ENCODE data around the gene PTAR1. TPM values are rescaled to one million over a fixed set of nuclear protein-coding genes. Genes with fewer than 3 reads are reported as not detected.

PTAR1 gene
- total RNA-seq, 1 donor: 66.6 TPM

DNA sequence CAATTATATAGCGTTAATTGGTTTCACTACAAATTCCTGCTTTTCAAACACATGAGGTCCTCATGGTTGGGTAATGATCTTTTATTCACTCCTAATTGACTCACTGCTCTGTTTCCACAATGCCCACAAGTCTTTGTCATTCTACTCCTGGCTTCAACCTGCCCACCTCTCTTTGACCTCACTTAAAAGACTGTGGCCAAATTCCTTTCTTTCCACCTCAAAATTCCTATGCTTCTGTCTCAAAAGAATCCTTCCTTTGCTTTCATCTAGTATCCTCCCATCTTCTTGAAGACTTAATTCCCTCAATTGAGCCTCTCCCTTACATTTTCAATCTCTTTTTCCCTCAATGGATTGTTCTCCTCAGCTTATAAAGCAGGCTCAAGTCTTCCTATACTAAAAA is 92.5 kb downstream of the PTAR1 start:
- Histone ChIP-seq H3K79me2 (ENCODE audit: insufficient read depth, low read length) (peaks cover 3% of the 10 kb centered on the region), H4K20me1 (ENCODE audit: insufficient read depth, low read length) (no peaks in the 10 kb centered on the region), H3K27ac (ENCODE audit: low read depth, low read length) (no peak overlapping the region), H3K36me3 (ENCODE audit: insufficient read depth, low read length) (no peaks in the 10 kb centered on the region), H3K4me1 (ENCODE audit: insufficient read depth, low read length) (no peaks in the 10 kb centered on the region), H3K4me2 (ENCODE audit: insufficient read depth, low read length) (no peak overlapping the region), H3K27me3 (ENCODE audit: insufficient read depth, low read length) (no peaks in the 10 kb centered on the region), H3K9me3 (ENCODE audit: low read depth, low read length) (no peaks in the 10 kb centered on the region), H2AFZ (ENCODE audit: low read length) (no peak overlapping the region), H3K4me3 (ENCODE audit: insufficient read depth, low read length) (no peak overlapping the region)
- no peak for DNase-seq (ENCODE audit: insufficient read length, low spot score, missing footprints)
- TF ChIP-seq, protein P1, sequence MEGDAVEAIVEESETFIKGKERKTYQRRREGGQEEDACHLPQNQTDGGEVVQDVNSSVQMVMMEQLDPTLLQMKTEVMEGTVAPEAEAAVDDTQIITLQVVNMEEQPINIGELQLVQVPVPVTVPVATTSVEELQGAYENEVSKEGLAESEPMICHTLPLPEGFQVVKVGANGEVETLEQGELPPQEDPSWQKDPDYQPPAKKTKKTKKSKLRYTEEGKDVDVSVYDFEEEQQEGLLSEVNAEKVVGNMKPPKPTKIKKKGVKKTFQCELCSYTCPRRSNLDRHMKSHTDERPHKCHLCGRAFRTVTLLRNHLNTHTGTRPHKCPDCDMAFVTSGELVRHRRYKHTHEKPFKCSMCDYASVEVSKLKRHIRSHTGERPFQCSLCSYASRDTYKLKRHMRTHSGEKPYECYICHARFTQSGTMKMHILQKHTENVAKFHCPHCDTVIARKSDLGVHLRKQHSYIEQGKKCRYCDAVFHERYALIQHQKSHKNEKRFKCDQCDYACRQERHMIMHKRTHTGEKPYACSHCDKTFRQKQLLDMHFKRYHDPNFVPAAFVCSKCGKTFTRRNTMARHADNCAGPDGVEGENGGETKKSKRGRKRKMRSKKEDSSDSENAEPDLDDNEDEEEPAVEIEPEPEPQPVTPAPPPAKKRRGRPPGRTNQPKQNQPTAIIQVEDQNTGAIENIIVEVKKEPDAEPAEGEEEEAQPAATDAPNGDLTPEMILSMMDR (IDR thresholded peaks at IDR 0.05; ENCODE audit: extremely low read depth, low read depth, low read length): no peak

DNA sequence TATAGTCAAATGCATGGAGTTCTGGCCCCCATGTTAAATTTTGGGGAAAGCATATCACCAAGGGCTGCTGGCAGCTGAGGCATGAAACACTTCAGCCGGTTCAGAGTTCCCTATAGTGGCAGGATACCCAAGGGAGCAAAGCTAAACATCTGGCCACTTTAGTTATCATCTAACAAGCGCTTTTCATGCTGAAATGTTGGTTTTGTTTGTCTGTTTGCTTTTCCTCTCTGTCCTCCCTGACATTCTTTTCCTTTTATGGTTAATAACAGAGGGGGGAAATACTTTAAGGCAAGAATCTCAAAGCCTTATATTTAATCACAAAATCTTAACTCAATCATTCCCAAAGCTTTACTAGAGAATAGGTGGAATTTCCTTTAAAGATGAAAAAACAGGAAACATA is 99.5 kb downstream of the PTAR1 start:
- no peaks in the 10 kb centered on the region for H3K79me2 ChIP-seq (ENCODE audit: insufficient read depth, low read length)

More for the DNA sequence above, 99.5 kb downstream of the PTAR1 start:
- Histone ChIP-seq H3K4me3 (ENCODE audit: insufficient read depth, low read length) (no peak overlapping the region), H2AFZ (ENCODE audit: low read length) (no peak overlapping the region), H4K20me1 (ENCODE audit: insufficient read depth, low read length) (no peaks in the 10 kb centered on the region), H3K36me3 (ENCODE audit: insufficient read depth, low read length) (no peaks in the 10 kb centered on the region), H3K4me1 (ENCODE audit: insufficient read depth, low read length) (peaks cover 6% of the 10 kb centered on the region), H3K4me2 (ENCODE audit: insufficient read depth, low read length) (no peak overlapping the region), H3K27ac (ENCODE audit: low read depth, low read length) (no peak overlapping the region), H3K27me3 (ENCODE audit: insufficient read depth, low read length) (no peaks in the 10 kb centered on the region), H3K9me3 (ENCODE audit: low read depth, low read length) (no peaks in the 10 kb centered on the region)
- no peak for DNase-seq (ENCODE audit: insufficient read length, low spot score, missing footprints)
- TF ChIP-seq, protein P1 (IDR thresholded peaks at IDR 0.05; ENCODE audit: extremely low read depth, low read depth, low read length): no peak

Other genes with a start within 250 kb of the PTAR1 start
- gene APBA1, start 87.6 kb downstream of the PTAR1 start, total RNA-seq: 1.8 and 5.3 TPM in 2 replicates
- not detected in 2 replicates for gene CFAP95, start 60.8 kb upstream of the PTAR1 start, total RNA-seq